ENCODE measurements around the gene CSN1S1.

Gene CSN1S1

DNA sequence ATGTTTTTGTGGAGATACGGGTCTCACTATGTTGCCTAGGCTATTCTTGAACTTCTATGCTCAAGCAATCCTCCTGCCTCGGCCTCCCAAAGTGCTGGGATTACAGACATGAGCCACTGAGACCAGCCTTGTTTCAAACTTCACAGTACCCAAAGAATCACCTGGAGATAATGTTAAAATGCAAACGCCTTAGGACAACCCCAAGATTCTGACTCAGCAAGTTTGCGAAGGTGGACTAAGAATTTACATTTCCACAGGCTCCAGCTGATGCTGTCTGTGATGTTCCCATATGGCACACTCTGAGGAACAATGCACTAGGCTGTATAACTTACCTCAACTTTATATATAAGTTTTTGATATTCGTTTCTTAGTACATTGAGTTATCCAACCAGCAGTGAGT is 63.9 kb downstream of the CSN1S1 start:
- no peak for DNase-seq

DNA sequence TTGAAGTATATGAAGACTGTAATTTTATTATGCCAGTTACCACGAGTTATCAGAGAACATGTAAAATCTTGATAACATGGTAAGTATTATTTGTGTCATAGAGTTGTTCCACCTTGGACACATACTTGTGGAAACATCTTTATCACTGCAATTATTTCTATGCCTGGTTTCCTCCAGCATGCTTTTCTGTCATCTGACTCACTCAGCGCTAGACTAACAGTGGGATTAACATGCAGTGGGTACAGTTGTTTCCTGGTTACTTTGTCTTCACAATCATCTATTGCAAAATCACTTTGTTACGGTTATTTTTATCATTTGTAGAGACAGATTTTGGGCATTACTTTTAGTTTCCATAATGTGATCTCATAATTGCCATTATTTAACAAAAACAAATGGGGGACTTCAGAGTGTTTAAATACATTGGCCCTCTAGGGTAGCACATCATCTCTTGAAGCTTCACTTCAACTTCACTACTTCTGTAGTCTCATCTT is 64.7 kb downstream of the CSN1S1 start, which contains the start of gene STATH:
Gene STATH (plus strand): TSS at position 441 of the 491 bp plus-strand sequence. CDS start 2,472 bp downstream, outside the sequence.
- DNase-seq, result no peak
